ENCODE results near the gene KIF2A. TPM values are rescaled to one million over a fixed set of nuclear protein-coding genes. Genes with fewer than 3 reads are reported as not detected.

Gene KIF2A
- total and polyA plus RNA-seq, 2 of the 4 experiments (the other 2 are of a cell fraction), result 23.6 to 37.3 TPM

- no peaks in the 10 kb centered on the region for H3K4me1 ChIP-seq (ENCODE audit: control insufficient read depth, insufficient read depth, low read length)
- no peak overlapping the region for H3K23ac ChIP-seq (ENCODE audit: low read depth, low read length)
- in situ Hi-C loops (cut with MboI; ENCODE audit: low sequenced_read_pairs), result no loop called here
- no peak overlapping the region for H3K14ac ChIP-seq (replicated peaks; ENCODE audit: low read depth, low read length)
- no peak overlapping the region for H3K9ac ChIP-seq (ENCODE audit: low read depth, low read length)
- H3K4me2 ChIP-seq (ENCODE audit: low read depth, low read length), result no peak overlapping the region
- H2AK5ac ChIP-seq (ENCODE audit: low read depth, low read length), result no peak overlapping the region
- TF ChIP-seq NFE2L2 (IDR thresholded peaks at IDR 0.05; ENCODE audit: low read depth, low read length) (no peak), RAD21 (IDR thresholded peaks at IDR 0.05; ENCODE audit: low read length) (no peak), FOS (IDR thresholded peaks at IDR 0.05; ENCODE audit: low read depth, low read length) (no peak), USF2 (IDR thresholded peaks at IDR 0.05; ENCODE audit: low read depth, low read length) (no peak), ELK1 (IDR thresholded peaks at IDR 0.05; ENCODE audit: borderline replicate concordance, low read depth, low read length) (no peak), CHD1 (IDR thresholded peaks at IDR 0.05; ENCODE audit: low read depth, low read length) (no peak), POLR2A (IDR thresholded peaks at IDR 0.05; ENCODE audit: low read depth, low read length) (no peak), RCOR1 (IDR thresholded peaks at IDR 0.05; ENCODE audit: insufficient replicate concordance, low read length) (no peak), BHLHE40 (IDR thresholded peaks at IDR 0.05; ENCODE audit: low read depth, low read length) (no peak), SMC3 (IDR thresholded peaks at IDR 0.05; ENCODE audit: low read depth, low read length) (no peak), CTCF (conservative IDR thresholded peaks at IDR 0.05; ENCODE audit: low read depth, low read length) (no peak), MAFK (IDR thresholded peaks at IDR 0.05; ENCODE audit: low read depth, low read length) (no peak), MXI1 (IDR thresholded peaks at IDR 0.05; ENCODE audit: borderline replicate concordance, low read depth, low read length) (no peak)
- H2BK20ac ChIP-seq (ENCODE audit: low read depth, low read length), result no peak overlapping the region
- H3K27ac ChIP-seq (ENCODE audit: insufficient read depth, low read length), result no peak overlapping the region
- no peak overlapping the region for H3K4me3 ChIP-seq (ENCODE audit: insufficient read depth, low read depth, low read length)
- H2BK120ac ChIP-seq (ENCODE audit: low read depth, low read length), result no peak overlapping the region
- H3K9me1 ChIP-seq (ENCODE audit: insufficient read depth, low read length), result no peaks in the 10 kb centered on the region
- H4K5ac ChIP-seq (ENCODE audit: low read depth, low read length), result no peak overlapping the region
- H4K8ac ChIP-seq (ENCODE audit: low read depth in 2 of 2, low read length in 2 of 2), result no peak overlapping the region
- H2BK5ac ChIP-seq (ENCODE audit: low read depth, low read length, poor library complexity, severe bottlenecking), result no peak overlapping the region
- WGBS, 2 experiments (ENCODE audit: extremely low coverage in 2 of 2, insufficient read length in 1 of 2), result no CpG with 5 or more reads among the region's 1 CpG
- intact Hi-C loops (cut with micrococcal nuclease), result no loop called here
- no peaks in the 10 kb centered on the region for H3K9me3 ChIP-seq (ENCODE audit: control insufficient read depth, insufficient read depth, low read length)
- ATAC-seq (ENCODE audit: low read depth) (no peak), DNase-seq (no peak)
- BruUV-seq (replicated peaks), result no TSS peak
- no peak overlapping the region for H2AK9ac ChIP-seq (replicated peaks; ENCODE audit: low read depth, low read length, poor library complexity)
- H2AFZ ChIP-seq (replicated peaks; ENCODE audit: low read length, poor library complexity), result no peak overlapping the region
- POLR2A ChIA-PET (ENCODE audit: unreplicated experiment), result no interaction called here
- no peak overlapping the region for H3K56ac ChIP-seq (ENCODE audit: extremely low read depth, insufficient read depth, low read length)
- H3K27me3 ChIP-seq (ENCODE audit: control insufficient read depth, insufficient read depth, low read length), result no peaks in the 10 kb centered on the region
- H3K36me3 ChIP-seq (ENCODE audit: control insufficient read depth, insufficient read depth, low read length), result peaks cover 10% of the 10 kb centered on the region
- no peak overlapping the region for H3K4ac ChIP-seq (ENCODE audit: low read depth, low read length)
- H3K18ac ChIP-seq (ENCODE audit: low read depth, low read length), result no peak overlapping the region
- no peak overlapping the region for H2BK15ac ChIP-seq (ENCODE audit: low read depth, low read length)
- dilution Hi-C loops (cut with HindIII; ENCODE audit: low sequenced_read_pairs, unreplicated experiment), result no loop called here
- no peak overlapping the region for H4K91ac ChIP-seq (ENCODE audit: insufficient read depth, low read depth, low read length)
- CTCF ChIA-PET, result no interaction called here
- peaks cover 16% of the 10 kb centered on the region in 2 experiments for H3K79me1 ChIP-seq (ENCODE audit: low read depth in 1 of 2, low read length in 2 of 2)
- no peaks in the 10 kb centered on the region; the same call in 1 of the 2 replicates for H4K20me1 ChIP-seq (ENCODE audit: insufficient read depth, low read length)
These were observed 41.9 kb downstream of the KIF2A start for GRCh38 chr5:62347928-62348327.

Data from IMR-90 (cell line).